ENCODE data around the gene PPHLN1. TPM values are rescaled to one million over a fixed set of nuclear protein-coding genes. Genes with fewer than 3 reads are reported as not detected.

The PPHLN1 gene
- total RNA-seq, 4 donors from 2014 or later: 44.9 to 324 (median 59.6) TPM

DNA sequence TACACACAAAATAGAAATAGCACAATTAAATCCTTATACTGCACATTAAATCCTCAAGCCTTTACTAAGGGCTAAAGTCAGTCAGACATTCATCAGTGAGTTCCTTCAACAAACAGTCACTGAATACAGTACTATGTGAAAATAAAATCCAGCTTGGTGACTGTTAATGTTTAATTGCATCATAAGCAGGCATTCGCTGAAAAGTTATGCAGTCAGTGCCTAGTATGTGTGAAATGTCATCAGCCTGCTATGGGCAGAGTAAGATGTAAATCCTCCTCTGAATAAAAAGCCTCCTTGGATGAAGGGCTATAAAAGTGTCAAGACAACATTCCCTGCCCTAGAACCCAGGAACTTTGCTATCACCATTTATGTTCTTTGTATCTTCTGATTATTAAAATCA lies 147.2 kb downstream of the PPHLN1 start:
- 39 to 43% methylated on average over 1 of the region's 1 CpG for WGBS, 2 donors (ENCODE audit: low coverage in 1 of 2)
- no peak for DNase-seq
- intact Hi-C loops (cut with DNase I; ENCODE audit: low total_unique reads) (no loop called here), in situ Hi-C loops (cut with MboI; ENCODE audit: low pct_ligation_motif_present in 1 of 4, low pct_unique_long_range_greater_than_20kb in 1 of 4, low sequenced_read_pairs in 3 of 4) (no loop called here)
- no peak overlapping the region for H3K27ac ChIP-seq
- H3K4me3 ChIP-seq: no peak overlapping the region
- TF ChIP-seq, protein P1, sequence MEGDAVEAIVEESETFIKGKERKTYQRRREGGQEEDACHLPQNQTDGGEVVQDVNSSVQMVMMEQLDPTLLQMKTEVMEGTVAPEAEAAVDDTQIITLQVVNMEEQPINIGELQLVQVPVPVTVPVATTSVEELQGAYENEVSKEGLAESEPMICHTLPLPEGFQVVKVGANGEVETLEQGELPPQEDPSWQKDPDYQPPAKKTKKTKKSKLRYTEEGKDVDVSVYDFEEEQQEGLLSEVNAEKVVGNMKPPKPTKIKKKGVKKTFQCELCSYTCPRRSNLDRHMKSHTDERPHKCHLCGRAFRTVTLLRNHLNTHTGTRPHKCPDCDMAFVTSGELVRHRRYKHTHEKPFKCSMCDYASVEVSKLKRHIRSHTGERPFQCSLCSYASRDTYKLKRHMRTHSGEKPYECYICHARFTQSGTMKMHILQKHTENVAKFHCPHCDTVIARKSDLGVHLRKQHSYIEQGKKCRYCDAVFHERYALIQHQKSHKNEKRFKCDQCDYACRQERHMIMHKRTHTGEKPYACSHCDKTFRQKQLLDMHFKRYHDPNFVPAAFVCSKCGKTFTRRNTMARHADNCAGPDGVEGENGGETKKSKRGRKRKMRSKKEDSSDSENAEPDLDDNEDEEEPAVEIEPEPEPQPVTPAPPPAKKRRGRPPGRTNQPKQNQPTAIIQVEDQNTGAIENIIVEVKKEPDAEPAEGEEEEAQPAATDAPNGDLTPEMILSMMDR (IDR thresholded peaks at IDR 0.05): no peak
- TF ChIP-seq EP300 (IDR thresholded peaks at IDR 0.05; ENCODE audit: low read depth) (no peak), POLR2AphosphoS5 (IDR thresholded peaks at IDR 0.05) (no peak), POLR2A (IDR thresholded peaks at IDR 0.05) (no peak)
- H3K4me1 ChIP-seq: peaks cover 0 to 23% (median 4%) of the 10 kb centered on the region in 4 donors
- H3K36me3 ChIP-seq: no peaks in the 10 kb centered on the region
- H3K27me3 ChIP-seq: no peaks in the 10 kb centered on the region
- no peaks in the 10 kb centered on the region for H3K9me3 ChIP-seq

DNA sequence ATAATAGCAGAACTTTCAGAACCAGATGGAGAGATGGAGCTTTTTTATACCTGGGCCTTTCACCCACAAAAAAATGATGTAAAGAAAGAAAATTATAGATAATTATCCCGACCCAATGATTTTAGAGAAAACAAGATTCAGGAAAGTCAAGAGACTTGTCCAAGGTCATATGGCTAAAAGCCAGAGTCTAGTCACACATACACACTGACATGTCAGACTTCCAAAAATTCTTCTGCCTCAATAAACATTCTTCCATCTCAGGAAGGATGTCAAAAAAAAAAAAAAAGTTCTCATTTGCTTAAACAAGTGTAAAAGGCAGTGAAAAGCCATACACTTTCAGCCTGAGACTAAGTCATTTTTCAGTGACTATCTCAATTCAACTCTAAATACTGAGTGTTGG lies 147.6 kb downstream of the PPHLN1 start:
- no peak for DNase-seq
- no peaks in the 10 kb centered on the region for H3K27me3 ChIP-seq
- intact Hi-C loops (cut with DNase I; ENCODE audit: low total_unique reads): no loop called here
- whole genome bisulfite sequencing, 2 donors (ENCODE audit: low coverage in 1 of 2): 42 to 60% methylated on average over 1 of the region's 1 CpG
- TF ChIP-seq, protein P1 (IDR thresholded peaks at IDR 0.05): no peak
- TF ChIP-seq POLR2A (IDR thresholded peaks at IDR 0.05) (no peak), POLR2AphosphoS5 (IDR thresholded peaks at IDR 0.05) (no peak), EP300 (IDR thresholded peaks at IDR 0.05; ENCODE audit: low read depth) (no peak)
- H3K4me1 ChIP-seq: peaks cover 0 to 23% (median 4%) of the 10 kb centered on the region in 4 donors
- H3K27ac ChIP-seq: no peak overlapping the region
- no peaks in the 10 kb centered on the region for H3K9me3 ChIP-seq
- in situ Hi-C loops (cut with MboI; ENCODE audit: low pct_ligation_motif_present in 1 of 4, low pct_unique_long_range_greater_than_20kb in 1 of 4, low sequenced_read_pairs in 3 of 4): no loop called here
- no peak overlapping the region for H3K4me3 ChIP-seq
- H3K36me3 ChIP-seq: no peaks in the 10 kb centered on the region

DNA sequence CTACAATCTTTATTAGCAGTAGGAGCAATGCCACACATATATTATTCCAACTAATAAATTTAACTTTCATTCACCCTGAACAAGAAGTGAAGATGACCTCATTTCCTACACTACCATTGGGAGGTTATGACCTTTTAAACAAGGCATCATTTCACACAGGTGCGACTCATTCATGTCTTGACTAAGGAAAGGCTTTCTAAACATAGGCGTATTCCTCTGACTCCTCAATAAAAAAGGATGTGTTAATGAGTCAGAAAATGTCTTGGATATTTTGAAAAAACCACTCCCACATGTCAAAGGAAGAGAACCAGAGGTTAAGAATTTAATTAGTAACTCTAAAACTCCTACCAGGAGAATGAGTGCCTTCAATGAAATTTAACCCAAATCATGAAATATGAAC lies 148.4 kb downstream of the PPHLN1 start:
- Histone ChIP-seq H3K27me3 (no peaks in the 10 kb centered on the region), H3K4me1 (peaks cover 0 to 23% (median under 1%) of the 10 kb centered on the region in 4 donors), H3K4me3 (no peak overlapping the region), H3K9me3 (no peaks in the 10 kb centered on the region), H3K27ac (no peak overlapping the region), H3K36me3 (no peaks in the 10 kb centered on the region)
- in situ Hi-C loops (cut with MboI; ENCODE audit: low pct_ligation_motif_present in 1 of 4, low pct_unique_long_range_greater_than_20kb in 1 of 4, low sequenced_read_pairs in 3 of 4): no loop called here
- no peak for DNase-seq
- WGBS, 2 donors (ENCODE audit: low coverage in 1 of 2): 58 to 60% methylated on average over 2 of the region's 2 CpGs
- intact Hi-C loops (cut with DNase I; ENCODE audit: low total_unique reads): no loop called here
- TF ChIP-seq POLR2AphosphoS5 (IDR thresholded peaks at IDR 0.05) (no peak), EP300 (IDR thresholded peaks at IDR 0.05; ENCODE audit: low read depth) (no peak), POLR2A (IDR thresholded peaks at IDR 0.05) (no peak)
- TF ChIP-seq, protein P1 (IDR thresholded peaks at IDR 0.05): no peak

DNA sequence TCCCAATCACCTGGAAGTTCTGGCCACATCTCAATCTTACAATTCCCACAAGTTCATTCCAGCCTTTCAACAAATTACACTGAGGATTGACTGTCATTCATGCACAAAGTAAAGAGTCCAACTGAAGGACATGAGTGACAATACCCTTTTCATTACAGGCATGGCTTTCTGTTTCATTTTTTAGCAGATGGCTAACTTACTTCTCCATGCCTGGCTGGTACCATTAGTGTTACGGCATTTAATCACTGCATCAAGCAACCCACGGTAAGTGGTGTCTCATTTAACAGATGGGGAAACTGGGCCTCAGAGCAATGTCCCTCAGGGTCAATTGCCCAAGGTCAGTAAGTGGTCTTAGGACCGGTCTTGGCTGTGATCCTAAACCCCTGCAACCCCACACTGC lies 149.1 kb downstream of the PPHLN1 start:
- Histone ChIP-seq H3K4me1 (peaks cover 0 to 19% (median 0%) of the 10 kb centered on the region in 4 donors), H3K4me3 (no peak overlapping the region), H3K27me3 (peaks cover 6% of the 10 kb centered on the region), H3K27ac (no peak overlapping the region), H3K9me3 (no peaks in the 10 kb centered on the region), H3K36me3 (no peaks in the 10 kb centered on the region)
- intact Hi-C loops (cut with DNase I; ENCODE audit: low total_unique reads): no loop called here
- in situ Hi-C loops (cut with MboI; ENCODE audit: low pct_ligation_motif_present in 1 of 4, low pct_unique_long_range_greater_than_20kb in 1 of 4, low sequenced_read_pairs in 3 of 4): loop anchor here in 2 of 4 donors (25.0 kb wide), 2 partner anchors 112 to 812 kb away; partner anchors contain the start of gene PRICKLE1 (in 1 of the 2)
- 17 to 60% methylated on average over 1 to 3 of the region's 3 CpGs for WGBS, 2 donors (ENCODE audit: low coverage in 1 of 2)
- no peak for DNase-seq
- no peak for TF ChIP-seq POLR2A (IDR thresholded peaks at IDR 0.05)
- no peak for TF ChIP-seq POLR2AphosphoS5 (IDR thresholded peaks at IDR 0.05)
- TF ChIP-seq, protein P1 (IDR thresholded peaks at IDR 0.05): no peak
- TF ChIP-seq EP300 (IDR thresholded peaks at IDR 0.05; ENCODE audit: low read depth): no peak

All from transverse colon (tissue), 4 donors.